Activated CD4-positive, alpha-beta T cell treated with anti-CD3 and anti-CD28 coated beads for 24 hours (primary cell): ENCODE data around the gene PIK3CG.
"Not testable (repeated sequence)": the region's sequence is repeated elsewhere in the genome, so short reads cannot be mapped to it uniquely, and the experiment has no call there.

Experiments used
- DNase-seq, 2 donors: peaks; one replicate each; pipeline ENCODE4 v3.0.0-alpha.2; 2020; ENCODE audit warnings: low read depth in 2 of 2

The PIK3CG gene

GRCh38 chr7:106887421-106887820, 22.3 kb downstream of the PIK3CG start:
- DNase-seq: no peak

GRCh38 chr7:106888204-106888603, 23.1 kb downstream of the PIK3CG start:
- DNase-seq: no peak

GRCh38 chr7:106890952-106891351, 25.9 kb downstream of the PIK3CG start:
- DNase-seq: no peak

- no peak for DNase-seq
Observed at GRCh38 chr7:106891548-106892410, 26.7 kb downstream of the PIK3CG start.

- DNase-seq: no peak
Observed at GRCh38 chr7:106893591-106893990, 28.5 kb downstream of the PIK3CG start.

GRCh38 chr7:106895246-106895864, 30.3 kb downstream of the PIK3CG start:
- DNase-seq: no peak

GRCh38 chr7:106896231-106896630, 31.1 kb downstream of the PIK3CG start:
- DNase-seq: no peak

GRCh38 chr7:106897553-106897952, 32.5 kb downstream of the PIK3CG start:
- DNase-seq: not testable (repeated sequence)

GRCh38 chr7:106898967-106899366, 33.9 kb downstream of the PIK3CG start:
- not testable (repeated sequence) for DNase-seq

GRCh38 chr7:106901828-106902441, 36.9 kb downstream of the PIK3CG start:
- no peak for DNase-seq

GRCh38 chr7:106905734-106906133, 40.7 kb downstream of the PIK3CG start:
- DNase-seq: no peak

GRCh38 chr7:106911959-106912358, 46.9 kb downstream of the PIK3CG start:
- DNase-seq: no peak

- no peak for DNase-seq
Observed at GRCh38 chr7:106914018-106914607, 49.0 kb downstream of the PIK3CG start.

- no peak for DNase-seq
Observed at GRCh38 chr7:106915407-106915806, 50.3 kb downstream of the PIK3CG start.

GRCh38 chr7:106915873-106916272, 50.8 kb downstream of the PIK3CG start:
- DNase-seq: no peak

GRCh38 chr7:106916679-106917078, 51.6 kb downstream of the PIK3CG start:
- DNase-seq: no peak

- DNase-seq: no peak
Observed at GRCh38 chr7:106918991-106919390, 53.9 kb downstream of the PIK3CG start.

GRCh38 chr7:106924468-106924867, 59.4 kb downstream of the PIK3CG start:
- DNase-seq: not testable (repeated sequence)

- DNase-seq: no peak
Observed at GRCh38 chr7:106926892-106927291, 61.8 kb downstream of the PIK3CG start.

- DNase-seq: no peak
Observed at GRCh38 chr7:106927536-106927935, 62.5 kb downstream of the PIK3CG start.

GRCh38 chr7:106929616-106930015, 64.5 kb downstream of the PIK3CG start:
- DNase-seq: not testable (repeated sequence)

GRCh38 chr7:106936236-106936635, 71.2 kb downstream of the PIK3CG start:
- DNase-seq: no peak
